Measurements from ENCODE around the gene CARD8.

CARD8 gene

DNA sequence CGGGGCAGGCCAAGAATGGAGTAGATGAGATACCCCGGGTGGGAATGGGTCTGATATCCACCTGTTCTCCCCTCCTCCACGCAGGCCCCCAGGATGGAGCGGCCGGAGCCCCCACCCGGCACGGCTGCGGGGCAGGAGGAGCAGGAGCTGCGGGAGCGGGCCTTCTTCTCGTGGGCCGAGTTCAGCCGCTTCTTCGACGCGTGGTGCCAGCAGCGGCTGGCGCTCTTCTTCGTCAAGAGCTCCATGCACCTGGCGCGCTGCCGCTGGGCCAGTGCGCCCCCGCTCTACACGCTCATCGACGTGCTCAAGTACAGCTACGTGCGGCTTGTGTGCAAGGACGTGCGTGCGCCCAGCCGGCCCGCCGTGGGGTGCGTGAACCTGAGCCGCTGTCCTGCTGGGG, 84.0 kb downstream of the CARD8 start:
- no peak for DNase-seq (ENCODE audit: low read depth)

DNA sequence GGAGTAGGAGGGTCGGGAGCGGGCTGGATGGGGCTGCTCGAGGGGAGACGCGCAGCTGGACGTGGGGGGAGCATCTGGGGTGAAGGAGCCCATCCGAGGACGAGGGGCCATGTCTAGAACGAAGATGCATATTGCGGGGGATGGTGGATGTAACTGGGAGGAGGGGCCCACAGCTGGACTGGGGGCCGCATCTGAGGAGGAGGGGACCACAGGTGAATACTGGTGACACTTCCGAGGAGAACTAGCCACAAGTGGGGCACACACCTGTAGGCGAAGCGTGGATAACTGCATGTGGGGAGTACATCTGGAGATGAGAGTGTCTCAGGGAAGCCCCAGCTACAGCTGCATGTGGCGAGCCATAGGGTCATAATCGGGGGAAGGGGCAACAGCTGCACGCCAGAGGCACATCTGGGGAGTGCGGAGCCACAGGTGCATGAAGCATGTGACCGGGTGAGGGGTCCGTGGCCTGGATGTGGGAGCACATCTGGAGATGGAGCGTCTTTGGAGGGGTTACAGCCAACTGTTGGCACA, 84.8 kb downstream of the CARD8 start:
- no peak for DNase-seq (ENCODE audit: low read depth)

DNA sequence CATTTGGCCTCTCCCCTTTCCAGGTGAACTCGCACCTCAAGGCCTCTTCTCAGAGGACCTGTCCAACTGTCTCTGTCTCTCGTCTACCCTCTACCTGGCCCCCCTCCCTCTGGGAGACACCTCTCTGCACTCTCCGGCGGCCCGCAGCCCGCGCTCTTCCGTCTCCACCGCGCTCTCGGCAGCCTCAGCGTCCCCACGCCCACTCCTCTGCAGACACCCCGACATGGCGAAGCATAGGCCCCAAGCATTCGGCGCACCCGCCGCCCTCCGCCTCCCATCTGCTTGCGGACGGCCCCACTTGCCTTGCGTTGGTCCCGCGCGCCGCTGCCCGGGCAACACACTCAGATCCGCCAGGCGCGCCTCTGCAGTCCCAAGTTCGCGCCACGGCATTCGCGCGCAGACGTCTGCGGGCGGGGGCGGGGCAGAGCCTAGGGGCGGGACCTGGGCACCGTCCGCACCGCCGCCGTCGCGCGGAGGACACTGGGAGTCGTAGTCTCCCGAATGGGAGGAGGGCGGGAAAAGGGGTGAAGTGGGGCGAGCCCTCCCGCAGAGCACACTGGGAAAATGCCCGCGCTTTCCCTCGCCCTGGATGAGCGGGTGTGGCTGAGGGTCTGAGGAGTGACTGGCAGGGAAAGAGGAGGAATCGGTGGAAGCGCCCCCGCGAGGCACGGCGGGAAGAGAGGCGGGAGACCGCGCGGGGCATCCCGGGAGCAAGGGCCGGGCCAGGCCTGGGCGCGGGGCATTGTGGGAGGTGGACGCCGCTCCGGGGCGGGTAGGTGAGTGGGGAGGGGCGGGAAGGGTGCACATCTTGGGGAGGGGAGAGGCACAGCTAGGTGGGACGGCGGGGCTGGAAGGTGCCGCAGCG, 85.5 kb downstream of the CARD8 start, which contains the start of the genes LIG1 and ZSWIM9:
LIG1 (minus strand) TSS at position 406 of the 865 bp plus-strand sequence. CDS start 4,778 bp downstream, outside the sequence.
ZSWIM9 (plus strand) TSS at position 742 of the 865 bp plus-strand sequence. CDS start 1,123 bp downstream, outside the sequence.
- peak; percentile 86 for DNase-seq (ENCODE audit: low read depth)

DNA sequence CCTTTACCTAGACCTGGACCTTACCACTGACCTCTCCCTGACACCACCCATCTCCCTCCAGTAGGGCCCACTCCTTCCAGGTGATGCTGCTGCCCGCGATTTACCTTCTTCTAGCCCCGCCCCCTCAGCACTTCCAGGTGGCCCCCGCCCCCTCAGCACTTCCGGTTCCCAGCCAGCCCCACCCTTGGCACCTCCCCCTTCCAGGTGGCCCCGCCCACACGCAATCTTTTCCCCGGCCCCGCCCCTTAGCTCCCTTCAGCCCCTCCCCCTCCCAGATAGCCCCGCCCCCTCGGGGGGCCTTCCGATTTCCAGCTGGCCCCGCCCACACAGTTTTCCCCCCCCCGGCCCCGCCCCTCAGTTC, 86.2 kb downstream of the CARD8 start:
- DNase-seq (ENCODE audit: low read depth): peak; percentile 89

DNA sequence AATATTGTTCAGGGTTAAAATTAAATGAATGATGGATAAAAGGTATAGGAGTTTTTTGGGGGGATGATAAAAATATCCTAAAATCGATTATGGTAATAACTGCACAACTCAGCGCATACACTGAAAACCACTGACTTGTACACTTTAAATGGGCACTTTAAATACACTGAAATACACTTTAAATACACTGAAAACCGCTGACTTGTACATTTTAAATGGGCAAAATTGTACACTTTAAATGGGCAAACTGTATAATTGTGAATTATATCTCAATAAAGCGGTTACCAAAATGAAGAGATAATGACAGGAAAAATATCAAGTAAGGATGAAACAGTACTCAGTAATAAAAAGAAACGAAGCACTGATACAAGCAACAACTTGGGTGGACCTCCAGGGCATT, 87.0 kb downstream of the CARD8 start:
- DNase-seq (ENCODE audit: low read depth): no peak

DNA sequence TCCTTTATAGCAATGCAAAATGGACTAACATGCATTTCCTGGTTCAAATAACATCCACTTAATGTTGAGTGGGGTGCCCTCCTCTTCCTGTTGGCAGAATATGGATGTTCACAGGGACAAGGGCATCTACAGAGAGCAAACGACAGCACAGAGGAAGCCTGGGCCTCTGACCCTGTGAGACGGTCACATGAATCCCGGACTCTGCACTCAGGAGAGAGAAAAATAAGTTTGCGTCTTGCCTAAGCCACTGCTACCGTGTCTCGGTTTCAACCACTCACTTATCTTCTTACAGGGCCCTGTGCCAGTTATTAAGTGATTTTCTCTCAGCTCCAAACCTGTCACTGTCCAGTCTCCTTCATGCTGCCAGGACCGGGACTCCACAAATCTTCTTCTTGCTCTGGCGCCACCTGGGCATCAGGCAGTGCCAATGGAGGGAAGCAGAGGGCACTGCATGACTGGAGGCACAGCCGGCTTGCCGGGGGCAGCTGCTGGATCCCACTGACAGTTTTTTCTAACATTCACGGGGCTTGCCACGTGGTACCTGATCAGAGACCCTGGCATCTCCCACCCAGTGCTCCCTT, 97.4 kb downstream of the CARD8 start:
- no peak for DNase-seq (ENCODE audit: low read depth)
